Adrenal gland (tissue), 5 donors: ENCODE measurements around the gene TMC1.

Experiments
- CTCF ChIP-seq, 6 experiments: fragments of 450-650 bp in 4 of 6; fragments of 200-600 bp in 2 of 6; sonication (generic) in 1 of 6; IDR thresholded peaks; 1 replicate in 5 of 6; 2 replicates in 1 of 6; pipeline versions ENCODE4 v1.5.1 to v1.8.0; 2016 to 2021; ENCODE audit warnings: antibody characterized with exemption in 6 of 6, mild to moderate bottlenecking in 2 of 6, moderate library complexity in 1 of 6
- POLR2A ChIP-seq, 2 donors: fragments of 450-650 bp; IDR thresholded peaks; one replicate each; pipeline ENCODE4 v1.6.1; 2017; ENCODE audit warnings: antibody characterized with exemption in 2 of 2, mild to moderate bottlenecking in 2 of 2, moderate library complexity in 1 of 2
- donor health status: DM: no; HTN: no; CAD: no.

- no peak for TF ChIP-seq CTCF (IDR thresholded peaks at IDR 0.05)
- TF ChIP-seq POLR2A (IDR thresholded peaks at IDR 0.05) = no peak
Observed at GRCh38 chr9:72575666-72576065, 54.3 kb downstream of the TMC1 start.
